ENCODE measurements around the gene SRRD.

DNA sequence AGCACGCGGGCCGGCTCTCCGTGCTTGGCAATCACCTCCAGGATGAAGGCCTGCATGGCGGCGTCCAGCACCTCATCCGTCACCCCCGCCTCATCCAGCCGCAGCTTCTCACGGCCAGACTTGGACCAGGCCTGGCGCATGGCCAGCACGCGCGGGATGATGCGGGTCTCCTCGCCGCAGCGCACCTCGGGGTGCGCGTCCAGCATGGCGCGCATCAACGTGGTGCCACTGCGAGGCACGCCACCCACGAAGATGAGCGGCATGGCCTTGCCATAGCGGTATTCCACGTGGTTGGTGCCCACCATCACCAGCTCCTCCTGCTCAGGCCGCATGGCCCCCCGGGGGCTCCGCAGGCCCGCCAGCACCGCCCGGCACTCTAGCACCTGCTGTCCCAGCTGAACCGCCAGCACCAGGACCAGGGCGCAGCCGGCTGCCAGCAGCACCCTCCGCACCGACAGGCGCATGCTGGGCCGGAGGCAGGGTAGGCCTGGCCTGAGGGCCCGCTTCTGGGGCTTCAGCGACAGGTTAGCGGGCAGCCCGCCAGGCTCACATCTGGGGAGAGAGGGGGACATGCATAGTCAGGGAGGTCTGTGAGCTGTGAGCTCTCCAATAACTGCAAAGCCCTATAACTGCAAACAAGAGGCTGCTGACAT, 57.6 kb downstream of the SRRD start:
- TF ChIP-seq CBX8 (IDR thresholded peaks at IDR 0.05; ENCODE audit: borderline replicate concordance, low read depth, low read length) (no peak), RAD21 (IDR thresholded peaks at IDR 0.05 in 1 of 2, conservative IDR thresholded peaks at IDR 0.05 in 1 of 2; ENCODE audit: low read depth in 2 of 2, low read length in 2 of 2) (no peak), POLR2A (IDR thresholded peaks at IDR 0.05; ENCODE audit: control extremely low read depth in 1 of 2, low read depth in 2 of 2, low read length in 2 of 2) (no peak), GABPA (IDR thresholded peaks at IDR 0.05; ENCODE audit: borderline replicate concordance, insufficient read depth, low read length) (no peak), CREB1 (IDR thresholded peaks at IDR 0.05) (no peak)
- TF ChIP-seq, protein P1, sequence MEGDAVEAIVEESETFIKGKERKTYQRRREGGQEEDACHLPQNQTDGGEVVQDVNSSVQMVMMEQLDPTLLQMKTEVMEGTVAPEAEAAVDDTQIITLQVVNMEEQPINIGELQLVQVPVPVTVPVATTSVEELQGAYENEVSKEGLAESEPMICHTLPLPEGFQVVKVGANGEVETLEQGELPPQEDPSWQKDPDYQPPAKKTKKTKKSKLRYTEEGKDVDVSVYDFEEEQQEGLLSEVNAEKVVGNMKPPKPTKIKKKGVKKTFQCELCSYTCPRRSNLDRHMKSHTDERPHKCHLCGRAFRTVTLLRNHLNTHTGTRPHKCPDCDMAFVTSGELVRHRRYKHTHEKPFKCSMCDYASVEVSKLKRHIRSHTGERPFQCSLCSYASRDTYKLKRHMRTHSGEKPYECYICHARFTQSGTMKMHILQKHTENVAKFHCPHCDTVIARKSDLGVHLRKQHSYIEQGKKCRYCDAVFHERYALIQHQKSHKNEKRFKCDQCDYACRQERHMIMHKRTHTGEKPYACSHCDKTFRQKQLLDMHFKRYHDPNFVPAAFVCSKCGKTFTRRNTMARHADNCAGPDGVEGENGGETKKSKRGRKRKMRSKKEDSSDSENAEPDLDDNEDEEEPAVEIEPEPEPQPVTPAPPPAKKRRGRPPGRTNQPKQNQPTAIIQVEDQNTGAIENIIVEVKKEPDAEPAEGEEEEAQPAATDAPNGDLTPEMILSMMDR (IDR thresholded peaks at IDR 0.05; ENCODE audit: control extremely low read depth in 1 of 3, insufficient read depth in 1 of 3, low read depth in 1 of 3, low read length in 3 of 3) = no peak
- TF ChIP-seq, protein P2, sequence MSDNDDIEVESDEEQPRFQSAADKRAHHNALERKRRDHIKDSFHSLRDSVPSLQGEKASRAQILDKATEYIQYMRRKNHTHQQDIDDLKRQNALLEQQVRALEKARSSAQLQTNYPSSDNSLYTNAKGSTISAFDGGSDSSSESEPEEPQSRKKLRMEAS (IDR thresholded peaks at IDR 0.05) = no peak
